NCI-H510A treated with DMSO at 0.1 percent for 48 hours (cell line): ENCODE measurements around the gene CDH6.

Experiments
- DNase-seq: peaks from one replicate; lab custom pipeline; 2025; lab: John Stamatoyannopoulos, UW

CDH6 gene

DNA sequence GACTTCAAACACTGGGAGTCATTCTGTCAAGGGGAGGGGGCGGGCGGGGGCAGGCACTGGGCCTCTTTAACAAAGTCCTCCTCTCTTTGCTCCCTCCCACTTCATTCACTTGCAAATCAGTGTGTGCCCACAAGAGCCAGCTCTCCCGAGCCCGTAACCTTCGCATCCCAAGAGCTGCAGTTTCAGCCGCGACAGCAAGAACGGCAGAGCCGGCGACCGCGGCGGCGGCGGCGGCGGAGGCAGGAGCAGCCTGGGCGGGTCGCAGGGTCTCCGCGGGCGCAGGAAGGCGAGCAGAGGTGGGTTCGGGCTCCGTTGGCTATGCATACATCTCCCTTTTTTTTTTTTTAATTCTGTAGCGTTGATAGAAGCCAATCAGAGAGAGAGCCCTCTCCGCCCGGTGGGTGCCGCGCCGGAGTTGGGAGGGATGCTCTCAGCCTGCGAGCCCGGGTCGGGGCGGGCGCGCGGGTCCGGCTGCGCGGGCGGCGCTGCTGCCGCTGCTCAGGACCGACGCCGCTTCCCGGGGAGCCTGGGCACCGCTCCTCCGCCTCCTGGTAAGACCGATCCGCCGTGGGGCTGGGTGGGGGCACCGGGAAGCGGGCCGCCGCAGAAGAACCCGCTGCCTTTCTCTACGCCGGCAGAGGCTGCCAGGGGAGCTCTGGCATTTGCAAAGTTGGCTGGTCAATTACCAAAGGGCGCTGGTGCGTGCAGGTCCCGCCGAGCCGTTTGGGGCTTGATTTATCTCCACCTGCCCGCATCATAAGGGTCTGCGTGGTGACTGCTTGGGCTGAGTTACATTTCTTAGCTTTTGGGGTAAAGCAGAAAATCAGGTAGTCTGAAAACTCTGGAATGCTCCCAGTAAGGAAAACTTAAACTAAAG is at the start of gene CDH6:
Gene CDH6, plus strand, starts transcription at position 96 of the 877 bp plus-strand sequence. CDS start 73,788 bp downstream, outside the sequence.
- peak; percentile 75 for DNase-seq

DNA sequence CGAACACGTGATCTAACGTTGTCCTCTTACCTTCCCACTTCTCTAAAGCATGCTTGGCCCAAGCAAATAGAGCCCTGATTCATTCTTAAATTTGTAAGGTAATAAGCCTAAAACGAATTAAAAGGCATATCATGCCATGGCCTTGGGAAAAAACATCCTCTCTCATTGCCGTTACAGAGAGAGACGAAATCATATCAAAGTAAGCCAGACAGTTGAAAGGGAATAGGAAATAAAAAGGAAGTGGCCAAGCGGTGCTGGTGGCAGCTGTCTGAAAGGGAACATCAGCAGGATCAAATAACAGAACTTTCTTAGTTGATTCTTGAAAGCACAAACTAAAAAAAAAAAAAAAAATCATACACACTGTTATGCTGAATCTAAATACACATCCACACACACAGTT is 49.1 kb upstream of the CDH6 start:
- DNase-seq, result no peak

DNA sequence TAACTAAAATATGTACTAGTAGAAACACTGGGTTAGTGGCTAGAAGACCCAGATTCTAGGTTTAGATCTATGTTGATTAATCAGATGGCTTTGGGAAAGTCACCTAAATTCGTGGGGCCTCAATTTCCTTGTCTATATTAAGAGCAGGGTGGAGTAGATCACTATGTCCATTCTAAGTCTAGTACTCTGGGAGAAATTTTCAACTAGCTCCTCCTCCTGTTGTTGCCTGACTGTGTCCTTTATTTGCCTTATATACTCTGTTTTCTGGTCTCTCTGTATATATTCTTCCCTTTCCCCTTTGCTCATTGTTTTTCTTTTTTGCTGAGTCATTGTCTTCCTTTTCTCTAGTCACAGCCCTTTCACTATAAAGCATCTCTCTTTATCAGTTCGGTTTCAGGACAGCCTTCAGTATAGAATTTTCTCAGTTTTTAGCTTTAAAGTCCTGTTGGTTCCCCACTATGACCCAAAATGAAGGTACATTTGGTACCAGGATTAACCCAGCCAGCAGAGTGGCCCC is 44.5 kb upstream of the CDH6 start:
- DNase-seq, result peak; percentile 7

DNA sequence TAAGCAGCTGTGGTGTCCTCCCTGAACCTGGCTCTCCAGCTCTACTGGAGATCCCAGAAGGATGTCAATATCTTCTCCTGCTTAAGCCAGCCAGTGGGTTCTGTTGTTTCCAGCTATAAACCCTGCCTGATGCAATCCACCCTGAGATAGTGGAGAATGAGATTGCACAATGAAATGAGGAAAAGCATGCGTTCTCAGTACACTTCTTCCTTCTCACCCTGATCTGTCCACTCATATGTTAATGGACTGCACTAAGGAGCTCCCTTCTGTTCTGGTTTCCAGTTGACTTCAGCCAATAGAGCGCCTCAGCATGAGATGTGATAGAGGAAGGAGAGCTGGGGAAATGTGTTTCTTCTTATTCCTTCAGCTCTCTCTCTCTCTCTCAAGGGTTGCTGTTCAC is 40.0 kb upstream of the CDH6 start:
- no peak for DNase-seq

DNA sequence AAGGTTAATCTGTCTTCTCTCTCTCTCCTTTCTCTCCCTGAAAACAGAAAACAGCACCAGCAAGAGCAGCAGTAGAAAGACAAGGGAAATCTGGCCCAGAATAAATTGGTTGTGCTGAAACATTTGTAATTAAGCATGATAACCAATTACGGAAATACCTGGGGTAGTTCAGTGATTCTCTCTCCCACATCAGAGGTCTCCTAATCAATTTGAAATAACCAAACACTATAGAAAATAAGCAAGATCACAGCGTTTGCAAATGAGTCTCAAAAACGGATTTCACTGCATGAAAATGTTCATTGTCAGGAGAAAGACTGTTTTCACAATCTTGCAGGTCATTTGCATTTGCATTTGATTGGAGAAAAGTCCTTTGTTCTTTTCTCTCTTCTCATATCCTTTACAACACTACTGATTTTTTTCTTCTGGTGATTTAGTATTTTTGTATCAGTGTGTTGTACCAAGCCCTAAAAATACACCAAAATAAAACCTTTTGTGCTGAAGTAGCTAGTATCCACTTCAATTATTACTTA is 36.8 kb upstream of the CDH6 start:
- no peak for DNase-seq

DNA sequence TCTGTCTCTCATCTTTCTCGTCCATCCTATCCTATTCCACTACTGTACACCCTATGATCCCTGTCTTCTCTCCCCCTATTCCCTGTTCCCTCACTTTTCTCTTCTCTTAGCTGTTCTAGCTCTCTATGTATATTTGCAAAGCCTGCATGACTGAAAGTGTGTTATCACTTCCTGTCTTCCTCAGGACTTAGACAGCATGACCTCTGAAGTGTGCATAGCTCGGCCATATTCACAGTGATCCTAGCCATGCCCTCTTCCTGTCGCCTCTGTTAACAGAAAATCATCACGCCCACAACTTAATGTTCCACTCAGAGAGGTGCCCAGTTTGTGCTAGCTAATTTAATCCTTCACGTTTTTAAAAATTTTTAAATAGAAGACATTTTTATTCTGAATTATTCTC is 35.8 kb upstream of the CDH6 start:
- no peak for DNase-seq

DNA sequence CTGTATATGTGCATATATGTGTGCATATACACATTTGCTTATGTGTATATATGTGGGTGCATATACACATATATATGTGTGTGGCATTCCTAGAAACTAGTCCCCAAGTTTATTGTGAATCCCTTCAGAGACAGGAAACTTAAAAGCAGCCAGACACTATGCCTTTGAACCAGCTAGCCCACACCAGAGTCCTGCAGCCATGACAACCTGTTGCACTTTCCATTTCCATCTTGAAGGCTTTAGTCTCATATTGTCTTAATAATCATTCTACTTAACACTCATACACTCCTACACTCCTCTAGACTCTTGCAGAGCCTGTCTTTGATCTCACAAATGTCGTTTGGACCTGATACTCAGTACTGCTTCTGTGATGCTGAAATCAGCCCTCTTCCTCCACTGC is 34.8 kb upstream of the CDH6 start:
- no peak for DNase-seq

DNA sequence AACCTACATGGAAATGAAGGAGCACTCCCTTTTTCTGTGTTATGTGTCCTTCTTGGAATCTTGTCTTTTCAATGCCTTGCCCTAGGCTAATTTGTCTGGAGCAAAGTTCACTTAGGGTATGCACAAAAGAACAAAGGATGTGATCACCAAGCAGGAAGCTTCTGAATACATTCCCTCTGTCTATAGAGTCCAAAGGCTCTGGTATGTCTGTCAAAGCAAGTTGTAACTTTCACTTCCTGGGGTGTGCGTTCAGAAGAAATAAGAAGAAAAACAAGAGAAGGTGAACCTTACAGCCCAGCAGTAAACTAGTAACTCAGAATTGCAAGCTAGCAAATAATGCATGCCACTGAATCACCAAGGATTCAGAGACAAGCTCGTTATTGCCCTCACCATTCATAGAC is 31.7 kb upstream of the CDH6 start:
- DNase-seq, result no peak

DNA sequence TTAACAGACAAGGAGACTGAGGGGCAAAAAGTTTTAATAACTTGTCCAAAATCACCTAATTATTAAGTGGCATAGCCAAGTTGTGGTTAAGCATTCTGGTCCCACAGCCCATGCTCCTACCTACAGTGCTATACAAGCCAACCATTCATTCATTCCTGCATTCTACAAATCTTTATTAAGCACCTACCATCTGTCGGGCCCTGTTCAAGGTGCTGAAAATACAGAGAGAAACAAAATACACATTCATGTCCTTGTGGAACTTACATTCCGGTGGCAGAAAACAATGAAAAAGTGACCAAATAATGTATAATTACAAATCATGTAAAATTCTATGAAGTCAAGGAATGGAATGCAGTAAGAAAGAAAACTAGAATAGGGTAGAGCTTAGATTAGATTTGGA is 27.8 kb upstream of the CDH6 start:
- DNase-seq, result no peak

DNA sequence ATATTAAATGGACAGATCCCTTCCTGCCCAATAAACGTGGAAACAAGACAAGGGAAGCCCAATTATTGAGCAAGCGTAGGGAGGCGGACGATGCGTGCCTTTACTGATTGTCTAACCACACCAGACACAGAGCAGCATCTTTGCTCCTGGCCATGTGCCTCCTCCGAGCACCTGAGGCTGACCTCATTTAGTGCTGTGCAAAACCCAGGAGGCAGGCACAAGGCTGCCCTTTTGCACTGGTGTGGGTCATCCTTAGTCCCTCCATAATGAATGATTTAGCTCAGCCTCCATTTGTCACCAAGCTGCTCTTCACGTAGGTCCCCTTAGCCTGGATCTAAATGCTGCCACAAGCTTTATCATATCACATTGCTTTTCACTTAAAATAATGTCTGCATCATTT is 24.1 kb upstream of the CDH6 start:
- no peak for DNase-seq

DNA sequence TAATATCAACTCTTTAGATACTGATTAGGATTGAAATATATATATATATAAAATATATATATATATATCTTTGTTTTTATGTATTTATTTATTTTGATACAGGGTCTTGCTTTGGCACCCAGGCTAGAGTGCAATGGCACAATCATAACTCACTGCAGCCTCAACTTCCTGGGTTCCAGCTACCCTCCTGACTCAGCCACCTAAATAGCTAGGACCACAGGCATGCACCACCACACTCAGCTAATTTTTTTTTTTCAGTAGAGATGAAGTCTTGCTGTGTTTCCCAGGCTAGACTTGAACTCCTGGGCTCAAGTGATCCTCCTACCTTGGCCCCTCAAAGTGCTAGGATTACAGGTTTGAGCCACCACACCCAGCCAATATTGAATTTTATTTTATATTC is 20.6 kb upstream of the CDH6 start:
- no peak for DNase-seq

DNA sequence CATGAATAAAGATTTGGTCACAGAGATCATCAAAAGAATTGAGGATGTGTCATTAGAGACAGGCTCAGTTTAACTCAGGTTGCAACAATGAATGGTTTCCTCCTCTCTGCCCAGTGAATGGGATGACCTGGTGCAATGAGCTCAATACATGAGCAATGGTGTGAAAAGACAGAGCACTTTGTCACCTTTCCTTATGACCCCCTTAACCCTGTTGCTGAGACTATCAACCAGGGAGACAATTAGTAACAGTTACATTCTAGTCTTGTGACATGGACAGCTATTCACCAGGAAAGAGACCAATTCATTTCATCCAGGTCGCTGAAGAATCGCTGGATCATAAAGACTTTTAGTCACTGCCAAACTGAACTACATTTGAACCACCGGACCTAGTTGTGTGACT is 19.9 kb upstream of the CDH6 start:
- DNase-seq, result no peak

DNA sequence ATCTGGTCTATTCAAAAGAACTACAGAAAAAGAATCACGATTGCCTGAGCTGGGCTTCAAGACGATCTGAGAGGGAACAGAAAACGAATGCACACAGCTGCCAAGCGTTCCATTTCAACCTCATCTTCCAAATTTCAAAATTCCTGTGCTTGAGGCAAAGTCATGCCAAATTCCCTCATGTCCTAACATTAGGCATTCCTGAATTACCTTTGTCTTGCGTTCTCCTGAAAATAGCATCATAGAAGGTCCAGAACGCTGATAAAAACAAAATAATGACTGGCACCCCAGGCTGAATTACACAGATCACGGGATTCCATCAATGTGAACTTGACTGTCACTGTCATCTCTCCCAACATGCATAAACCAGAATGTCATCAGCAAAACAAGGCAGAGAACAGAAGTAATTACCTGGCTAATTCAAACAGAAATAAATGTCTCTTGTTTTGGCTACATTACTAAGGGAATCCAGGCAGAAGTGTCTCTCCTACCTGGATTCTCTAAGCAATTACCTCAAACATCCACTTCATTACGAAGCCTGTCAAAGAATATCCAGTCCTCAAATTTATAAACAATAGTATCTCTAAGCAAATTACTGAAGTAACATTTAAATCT is 12.0 kb upstream of the CDH6 start:
- DNase-seq, result no peak

DNA sequence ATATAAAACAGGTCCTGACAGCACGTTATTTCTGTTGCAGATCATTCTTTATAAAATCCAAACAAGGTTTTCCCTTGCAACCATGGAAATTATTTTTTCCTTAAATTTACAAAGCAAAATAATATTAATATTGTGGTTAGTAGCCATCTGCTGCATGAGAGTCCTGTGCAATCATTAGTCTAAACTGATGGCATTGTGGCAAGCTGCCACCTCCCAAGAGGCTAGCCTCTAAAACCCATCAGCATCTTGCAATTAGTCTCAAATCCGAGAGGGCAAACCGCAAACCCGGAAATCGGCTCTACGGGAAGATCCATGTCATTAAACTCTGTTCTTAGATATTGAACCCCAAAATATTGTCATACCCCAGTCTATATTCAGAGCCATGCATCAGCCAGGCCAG is 11.3 kb upstream of the CDH6 start:
- no peak for DNase-seq

DNA sequence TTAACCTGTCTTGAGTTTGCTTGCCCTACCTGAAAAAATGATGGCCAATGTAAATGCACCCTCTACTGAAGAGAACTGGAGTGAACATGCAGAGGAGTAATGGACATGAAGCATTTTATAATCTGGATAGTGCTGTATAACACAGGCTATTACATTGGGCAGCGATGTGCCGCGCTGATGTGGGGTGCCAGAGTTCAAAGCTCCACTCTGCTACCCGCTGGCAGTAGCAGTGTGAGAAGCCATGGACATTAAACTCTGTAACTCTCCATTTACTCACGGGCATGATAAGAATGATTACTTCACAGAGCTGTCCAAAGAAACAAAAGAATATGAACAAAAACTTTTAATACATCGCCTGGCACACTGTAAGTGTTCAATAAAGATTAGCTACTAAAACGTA is 7.5 kb upstream of the CDH6 start:
- no peak for DNase-seq

DNA sequence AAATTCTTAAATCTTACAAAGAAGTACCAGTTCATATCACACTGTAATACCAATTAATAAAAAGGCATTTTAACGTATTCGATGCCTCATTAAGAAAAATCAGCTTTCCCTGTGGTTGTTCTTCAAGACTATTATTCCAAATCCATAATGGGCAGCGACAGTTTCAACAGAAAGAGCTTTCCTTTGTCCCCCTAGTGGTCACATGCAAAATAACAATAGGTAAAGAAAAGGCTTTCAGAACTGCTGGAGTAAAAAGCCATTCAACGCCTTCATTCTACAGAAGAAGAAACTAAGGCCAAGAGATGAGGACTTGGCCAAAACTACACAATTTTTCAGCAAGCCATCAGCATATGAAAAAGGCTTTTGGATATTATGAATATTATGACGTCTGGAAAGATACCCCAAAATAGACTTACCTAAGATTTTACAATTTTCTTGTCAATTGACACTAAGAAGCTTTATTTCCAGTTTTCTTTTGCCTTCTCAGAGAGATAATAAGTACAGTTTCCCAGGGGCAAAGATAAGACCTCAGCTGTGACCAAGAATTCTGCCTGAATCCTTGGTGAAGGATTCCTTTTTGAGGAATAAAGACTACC is 6.7 kb upstream of the CDH6 start:
- peak; percentile 83 for DNase-seq

DNA sequence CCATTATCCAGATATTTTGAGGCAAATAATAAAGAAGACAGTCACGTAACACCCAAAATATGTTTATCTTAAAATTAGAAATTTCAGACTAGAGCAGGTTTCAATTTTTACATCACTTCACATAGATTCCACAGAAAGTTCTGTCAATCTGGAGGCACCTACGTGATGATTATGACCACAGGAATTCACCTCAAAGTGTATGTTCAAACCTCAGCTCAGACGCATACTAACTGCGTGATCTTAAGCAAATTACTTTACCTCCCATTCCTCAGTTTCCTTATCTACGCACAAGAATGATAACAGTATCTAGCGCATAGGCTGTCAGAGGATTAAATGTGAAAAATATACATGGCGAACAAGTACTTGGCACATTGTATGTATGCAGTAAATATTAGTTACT is 5.9 kb upstream of the CDH6 start:
- no peak for DNase-seq

DNA sequence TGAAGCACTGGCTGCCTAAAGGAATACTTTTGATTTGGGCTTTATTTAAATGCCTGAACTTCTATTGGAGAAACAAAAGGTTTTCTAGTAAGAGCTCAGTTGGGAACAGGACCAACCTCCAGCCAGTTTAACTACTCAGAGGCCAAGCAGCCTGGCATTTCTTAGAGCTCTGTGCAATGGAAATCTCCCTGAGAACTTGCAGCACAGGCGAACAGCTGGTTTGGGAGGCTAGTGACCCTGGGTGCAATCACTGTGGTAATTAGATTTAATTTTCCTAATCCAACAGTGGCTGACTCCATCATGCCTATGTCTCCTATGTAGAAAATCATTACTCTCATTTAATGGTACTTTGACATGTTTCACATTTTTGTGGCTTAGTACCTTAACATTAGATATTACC is 1.0 kb upstream of the CDH6 start:
- DNase-seq, result no peak

DNA sequence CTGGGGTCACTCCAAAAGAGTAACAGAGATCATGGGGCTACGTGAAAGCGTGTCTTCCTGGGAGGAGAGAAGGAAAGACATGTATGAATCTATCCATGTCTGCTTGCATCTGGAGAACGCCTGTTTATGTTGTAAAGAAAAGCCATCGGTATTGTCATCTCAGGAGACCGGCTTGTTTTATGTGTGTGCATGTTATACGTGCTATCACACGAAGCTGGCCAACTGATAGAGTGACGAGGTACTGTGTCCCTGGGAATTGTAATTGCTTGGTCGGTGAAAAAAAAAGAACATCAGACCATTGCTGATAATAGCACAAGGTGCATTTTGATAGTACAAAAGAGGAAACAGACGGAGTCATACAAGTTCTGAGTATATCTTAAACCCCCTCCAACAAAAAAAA is 370 bp upstream of the CDH6 start:
- DNase-seq, result no peak

DNA sequence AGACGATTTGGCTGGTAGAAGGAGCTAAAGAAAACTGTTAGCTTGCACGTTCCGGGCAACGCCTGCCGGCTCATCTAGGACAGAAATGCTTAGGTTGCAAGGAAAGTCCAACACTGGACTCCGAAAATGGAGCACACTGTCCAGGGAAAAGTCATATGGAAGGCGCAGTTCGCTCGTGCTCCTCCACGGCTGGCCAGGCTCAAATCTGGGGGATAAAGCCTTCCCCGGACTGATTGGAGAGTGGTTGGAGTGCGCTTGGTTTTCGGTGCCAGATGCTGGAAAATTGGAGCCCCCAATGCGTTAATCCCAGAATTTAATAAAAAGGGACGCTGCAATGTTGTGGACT is 955 bp downstream of the CDH6 start:
- DNase-seq, result no peak

DNA sequence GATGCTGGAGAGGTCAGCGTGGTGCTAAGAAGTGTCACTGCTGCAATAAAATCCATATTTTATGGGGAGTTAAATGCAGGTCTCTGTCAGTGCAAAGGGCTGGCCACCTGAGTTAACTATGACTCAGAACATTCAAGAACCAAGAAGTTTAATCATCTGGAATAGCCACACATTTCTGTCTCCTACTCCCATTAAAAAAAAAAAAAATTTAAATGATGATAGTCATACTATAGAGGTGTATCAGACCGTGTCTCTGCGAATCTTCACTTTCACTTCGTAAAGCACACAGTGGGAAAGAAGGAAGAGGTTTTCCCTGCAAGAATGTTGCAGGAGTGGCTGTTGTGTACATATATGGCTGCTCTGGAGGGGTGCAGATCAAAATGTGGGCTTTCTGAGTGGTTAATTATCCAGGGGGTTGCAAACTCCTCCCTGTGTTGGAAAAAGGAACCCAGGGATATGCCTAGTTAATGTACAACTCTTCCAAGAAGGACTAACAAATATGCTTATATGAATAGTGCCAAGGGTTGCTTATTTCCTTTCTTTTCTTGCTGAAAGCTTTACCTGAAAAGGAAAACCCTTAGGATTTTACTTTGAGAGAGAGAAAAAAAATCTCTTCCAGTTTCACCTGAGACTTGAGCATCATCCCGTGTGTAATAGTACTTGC is 1.5 kb downstream of the CDH6 start:
- DNase-seq, result no peak

DNA sequence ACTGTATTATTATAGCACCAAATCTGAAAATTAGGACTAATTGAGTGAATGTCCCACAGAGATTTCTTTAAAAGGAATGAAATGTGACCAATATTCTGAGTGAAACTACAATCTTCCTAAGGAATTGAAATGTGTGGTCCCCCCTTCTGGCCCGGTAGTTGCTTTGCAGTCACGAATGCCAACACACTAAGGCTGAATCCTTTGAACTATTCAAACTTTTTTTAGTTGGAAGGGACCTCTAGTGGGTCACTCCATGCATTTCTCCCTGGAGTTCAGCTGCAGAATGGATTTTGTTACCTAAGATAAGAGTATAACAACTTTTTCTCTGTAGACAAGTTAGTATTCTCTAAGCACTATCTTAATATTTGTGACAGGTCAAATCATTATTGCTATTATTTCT is 2.8 kb downstream of the CDH6 start:
- DNase-seq, result no peak

DNA sequence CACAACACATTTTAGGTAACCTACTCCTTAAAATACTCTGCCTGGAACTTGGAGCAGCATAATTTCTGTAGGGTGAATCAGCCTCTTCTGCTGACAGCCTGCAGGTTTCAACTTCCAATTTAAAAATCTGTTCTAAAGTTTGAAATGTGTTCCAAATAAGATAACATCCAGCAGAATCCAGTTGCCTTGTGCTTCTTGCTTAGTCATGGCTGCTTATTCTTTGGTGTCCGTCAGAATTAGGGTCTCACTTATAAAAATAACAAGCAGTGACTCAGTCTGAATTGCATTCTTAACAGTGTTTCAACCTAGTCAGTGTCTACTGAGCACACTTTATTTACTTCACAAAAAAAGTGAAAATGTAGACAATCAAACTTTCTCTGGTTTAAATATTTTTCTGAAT is 3.7 kb downstream of the CDH6 start:
- DNase-seq, result no peak
